BJ (cell line): ENCODE measurements around the gene POLQ. TPM values are rescaled to one million over a fixed set of nuclear protein-coding genes. Genes with fewer than 3 reads are reported as not detected.
"Not testable (repeated sequence)": the region's sequence is repeated elsewhere in the genome, so short reads cannot be mapped to it uniquely, and the experiment has no call there.

Experiments used
- CTCF ChIA-PET: fragments of 350-600 bp; formaldehyde crosslinking; extraction: SDS; loops from one replicate; lab custom pipeline; 2021; ENCODE audit warnings: antibody characterized with exemption, inconsistent platforms; lab: Yijun Ruan, JAX
- POLR2A ChIA-PET: fragments of 300-600 bp; sonication (Branson Sonifier 250); formaldehyde crosslinking; extraction: SDS; loops from one replicate; lab custom pipeline; 2021; ENCODE audit warnings: antibody characterized with exemption; lab: Charles Lee
- DNase-seq: peaks from one replicate; pipeline ENCODE4 v3.0.0-alpha.2; 2011; ENCODE audit warnings: low read depth
- H3K27me3 ChIP-seq: 2 replicates; pipeline ENCODE4 v1.6.0; 2011; ENCODE audit warnings: low read length; ENCODE audit not compliant: control insufficient read depth, insufficient read depth
- H3K36me3 ChIP-seq: 2 replicates; pipeline ENCODE4 v1.5.1; 2011; ENCODE audit warnings: low read length; ENCODE audit not compliant: control insufficient read depth, insufficient read depth
- H3K4me3 ChIP-seq: 2 replicates; pipeline ENCODE4 v1.5.1; 2011; ENCODE audit warnings: low read depth, mild to moderate bottlenecking, control low read depth, low read length
- CTCF ChIP-seq: IDR thresholded peaks from 2 replicates; pipeline ENCODE4 v1.5.1; 2011; ENCODE audit warnings: low read depth, mild to moderate bottlenecking, control low read depth, inconsistent platforms, low read length, moderate library complexity; ENCODE audit not compliant: insufficient read depth
- polyA plus RNA-seq: library from polyadenylated mRNA; depleted of rRNA; stranded (reverse); fragments of >200 nt; gene quantifications from 2 replicates; pipeline ENCODE4 v1.2.3, GENCODE V29; 2011

The POLQ gene
- polyA plus RNA-seq, 1 experiment: 1.0 TPM

- no peak for TF ChIP-seq CTCF
- ChIA-PET CTCF (interaction anchor here (0.7 to 1.8 kb wide), 2 partner anchors 14 to 49 kb away, joined by 3 to 7 read pairs; no protein-coding TSS in a partner anchor), POLR2A (no interaction called here)
- Histone ChIP-seq H3K36me3 (no peaks in the 10 kb centered on the region), H3K27me3 (no peaks in the 10 kb centered on the region), H3K4me3 (no peak overlapping the region)
- no peak for DNase-seq
These were observed 78.7 kb downstream of the POLQ start for GRCh38 chr3:121467085-121467484.

- Histone ChIP-seq H3K36me3 (no peaks in the 10 kb centered on the region), H3K4me3 (no peak overlapping the region), H3K27me3 (no peaks in the 10 kb centered on the region)
- no peak for TF ChIP-seq CTCF
- DNase-seq: no peak
- ChIA-PET POLR2A (no interaction called here), CTCF (interaction anchor here (1.5 kb wide), 1 partner anchor 14 kb away, joined by 3 read pairs; no protein-coding TSS in a partner anchor)
These were observed 82.0 kb downstream of the POLQ start for GRCh38 chr3:121463745-121464144.

- CTCF ChIA-PET: interaction anchor here (0.6 to 1.5 kb wide), 2 partner anchors 15 to 930 kb away, joined by 3 read pairs; no protein-coding TSS in a partner anchor
- TF ChIP-seq CTCF: no peak
- no peaks in the 10 kb centered on the region for H3K36me3 ChIP-seq
- POLR2A ChIA-PET: no interaction called here
- DNase-seq: no peak
- no peak overlapping the region for H3K4me3 ChIP-seq
- H3K27me3 ChIP-seq: no peaks in the 10 kb centered on the region
These were observed 83.2 kb downstream of the POLQ start for GRCh38 chr3:121462565-121462964.

- H3K36me3 ChIP-seq, CTCF ChIA-PET, H3K27me3 ChIP-seq, DNase-seq, POLR2A ChIA-PET, H3K4me3 ChIP-seq: not testable (repeated sequence)
These were observed 94.0 kb downstream of the POLQ start for GRCh38 chr3:121451752-121452151.

GRCh38 chr3:121443456-121443855 is 102.3 kb downstream of the POLQ start:
- DNase-seq: no peak
- Histone ChIP-seq H3K4me3 (no peak overlapping the region), H3K36me3 (no peaks in the 10 kb centered on the region), H3K27me3 (no peaks in the 10 kb centered on the region)
- TF ChIP-seq CTCF: no peak
- CTCF ChIA-PET: no interaction called here
- POLR2A ChIA-PET: no interaction called here

- ChIA-PET CTCF (interaction anchor here (0.6 to 1.3 kb wide), 2 partner anchors 9 to 973 kb away, joined by 3 to 5 read pairs; no protein-coding TSS in a partner anchor), POLR2A (no interaction called here)
- H3K36me3 ChIP-seq: no peaks in the 10 kb centered on the region; the same call in 1 of the 2 replicates
- DNase-seq: no peak
- no peak for TF ChIP-seq CTCF
- no peaks in the 10 kb centered on the region for H3K27me3 ChIP-seq
- no peak overlapping the region for H3K4me3 ChIP-seq
These were observed 109.1 kb downstream of the POLQ start for GRCh38 chr3:121436641-121437040.
